SJSA1 (cell line): ENCODE data around the gene MEAK7. TPM values are rescaled to one million over a fixed set of nuclear protein-coding genes. Genes with fewer than 3 reads are reported as not detected.
A peak's percentile ranks its signal among the peaks of the same experiment; 100 is the strongest.

Experiments
- DNase-seq, 2 experiments: peaks; one replicate each; pipeline ENCODE4 v3.0.0-alpha.2; 2015 to 2020; ENCODE audit warnings: low spot score in 2 of 2, low read depth in 1 of 2
- H3K27ac ChIP-seq: fragments of 250-450 bp; sonication (Bioruptor Pico); 2 replicates; pipeline ENCODE4 v1.5.1; 2020; ENCODE audit warnings: mild to moderate bottlenecking, moderate library complexity
- H3K27me3 ChIP-seq: fragments of 250-450 bp; sonication (Bioruptor Pico); replicated peaks from 2 replicates; pipeline ENCODE4 v1.5.1; 2020; ENCODE audit warnings: mild to moderate bottlenecking, moderate library complexity
- H3K36me3 ChIP-seq: fragments of 250-450 bp; sonication (Bioruptor Pico); 2 replicates; pipeline ENCODE4 v1.5.1; 2020; ENCODE audit warnings: mild to moderate bottlenecking
- H3K4me1 ChIP-seq: fragments of 250-450 bp; sonication (Bioruptor Pico); replicated peaks from 2 replicates; pipeline ENCODE4 v1.6.1; 2021; ENCODE audit warnings: mild to moderate bottlenecking
- H3K4me3 ChIP-seq: fragments of 250-450 bp; sonication (Bioruptor Pico); 2 replicates; pipeline ENCODE4 v1.5.1; 2020; ENCODE audit warnings: mild to moderate bottlenecking
- H3K9me3 ChIP-seq: fragments of 250-450 bp; sonication (Bioruptor Pico); replicated peaks from 2 replicates; pipeline ENCODE4 v1.5.1; 2020; ENCODE audit warnings: mild to moderate bottlenecking
- total RNA-seq: library from RNA; depleted of rRNA; stranded (reverse); fragments of >200 nt; shearing (Covaris generic); gene quantifications from 2 replicates; pipeline ENCODE4 v1.2.3, GENCODE V29; 2014

Gene MEAK7
- total RNA-seq, 1 experiment from 2014 or later: 8.2 TPM

- Histone ChIP-seq H3K36me3 (no peaks in the 10 kb centered on the region), H3K9me3 (no peaks in the 10 kb centered on the region), H3K27me3 (no peaks in the 10 kb centered on the region), H3K4me3 (no peak overlapping the region), H3K4me1 (peaks cover 24% of the 10 kb centered on the region), H3K27ac (no peak overlapping the region)
- no peak for DNase-seq
These were observed 37.7 kb upstream of the MEAK7 start for GRCh38 chr16:84541999-84542817.

- no peak overlapping the region for H3K4me3 ChIP-seq
- H3K4me1 ChIP-seq: peaks cover 28% of the 10 kb centered on the region
- H3K27me3 ChIP-seq: no peaks in the 10 kb centered on the region
- no peaks in the 10 kb centered on the region for H3K36me3 ChIP-seq
- no peaks in the 10 kb centered on the region for H3K9me3 ChIP-seq
- no peak for DNase-seq
- no peak overlapping the region for H3K27ac ChIP-seq
These were observed 35.7 kb upstream of the MEAK7 start for GRCh38 chr16:84540194-84540593.

GRCh38 chr16:84538222-84538840 is 33.9 kb upstream of the MEAK7 start:
- no peaks in the 10 kb centered on the region for H3K9me3 ChIP-seq
- H3K4me3 ChIP-seq: no peak overlapping the region
- DNase-seq: no peak
- no peaks in the 10 kb centered on the region for H3K27me3 ChIP-seq
- no peaks in the 10 kb centered on the region for H3K36me3 ChIP-seq
- H3K4me1 ChIP-seq: peaks cover 34% of the 10 kb centered on the region
- H3K27ac ChIP-seq: no peak overlapping the region

- H3K27me3 ChIP-seq: no peaks in the 10 kb centered on the region
- H3K9me3 ChIP-seq: no peaks in the 10 kb centered on the region
These were observed 33.2 kb upstream of the MEAK7 start for GRCh38 chr16:84537491-84538151.

GRCh38 chr16:84535851-84536250 is 31.4 kb upstream of the MEAK7 start:
- Histone ChIP-seq H3K27me3 (no peaks in the 10 kb centered on the region), H3K9me3 (no peaks in the 10 kb centered on the region), H3K27ac (no peak overlapping the region)

More at GRCh38 chr16:84537491-84538151, 33.2 kb upstream of the MEAK7 start:
- Histone ChIP-seq H3K27ac (no peak overlapping the region), H3K4me3 (no peak overlapping the region), H3K36me3 (no peaks in the 10 kb centered on the region), H3K4me1 (peaks cover 41% of the 10 kb centered on the region)
- peak in 1 of 2 experiments; percentile 37 for DNase-seq

GRCh38 chr16:84535408-84535807 is 30.9 kb upstream of the MEAK7 start:
- DNase-seq: no peak
- Histone ChIP-seq H3K27ac (no peak overlapping the region), H3K4me1 (peaks cover 61% of the 10 kb centered on the region)

More at GRCh38 chr16:84535851-84536250, 31.4 kb upstream of the MEAK7 start:
- no peak for DNase-seq
- no peaks in the 10 kb centered on the region for H3K36me3 ChIP-seq
- peaks cover 56% of the 10 kb centered on the region for H3K4me1 ChIP-seq
- H3K4me3 ChIP-seq: no peak overlapping the region

GRCh38 chr16:84534815-84535214 is 30.4 kb upstream of the MEAK7 start:
- H3K36me3 ChIP-seq: no peaks in the 10 kb centered on the region
- no peak for DNase-seq
- H3K27me3 ChIP-seq: no peaks in the 10 kb centered on the region
- no peak overlapping the region for H3K27ac ChIP-seq
- H3K4me3 ChIP-seq: no peak overlapping the region
- H3K9me3 ChIP-seq: peaks cover 3% of the 10 kb centered on the region; the same call in 1 of the 2 replicates
- H3K4me1 ChIP-seq: peaks cover 67% of the 10 kb centered on the region

More at GRCh38 chr16:84535408-84535807, 30.9 kb upstream of the MEAK7 start:
- H3K27me3 ChIP-seq: no peaks in the 10 kb centered on the region
- no peaks in the 10 kb centered on the region for H3K9me3 ChIP-seq
- no peak overlapping the region for H3K4me3 ChIP-seq
- H3K36me3 ChIP-seq: no peaks in the 10 kb centered on the region

GRCh38 chr16:84532855-84533486 is 28.5 kb upstream of the MEAK7 start:
- H3K9me3 ChIP-seq: peaks cover 6% of the 10 kb centered on the region; the same call in 1 of the 2 replicates
- H3K4me3 ChIP-seq: no peak overlapping the region
- no peaks in the 10 kb centered on the region for H3K27me3 ChIP-seq
- H3K27ac ChIP-seq: peak overlapping the region; percentile 63
- DNase-seq: peak in 1 of 2 experiments; percentile 61
- H3K4me1 ChIP-seq: peaks cover 58% of the 10 kb centered on the region
- no peaks in the 10 kb centered on the region for H3K36me3 ChIP-seq

GRCh38 chr16:84532291-84532724 is 27.8 kb upstream of the MEAK7 start:
- H3K4me1 ChIP-seq: peaks cover 51% of the 10 kb centered on the region
- H3K27me3 ChIP-seq: no peaks in the 10 kb centered on the region
- H3K4me3 ChIP-seq: no peak overlapping the region
- H3K27ac ChIP-seq: peak overlapping the region; percentile 64
- no peaks in the 10 kb centered on the region for H3K36me3 ChIP-seq
- H3K9me3 ChIP-seq: peaks cover 6% of the 10 kb centered on the region; the same call in 1 of the 2 replicates
- DNase-seq: peak; percentile 95 to 96

GRCh38 chr16:84531671-84532111 is 27.2 kb upstream of the MEAK7 start:
- Histone ChIP-seq H3K27ac (peak overlapping the region; percentile 64), H3K36me3 (no peaks in the 10 kb centered on the region), H3K4me3 (no peak overlapping the region), H3K27me3 (no peaks in the 10 kb centered on the region), H3K9me3 (peaks cover 6% of the 10 kb centered on the region; the same call in 1 of the 2 replicates), H3K4me1 (peaks cover 46% of the 10 kb centered on the region)
- DNase-seq: no peak

GRCh38 chr16:84530590-84530989 is 26.1 kb upstream of the MEAK7 start:
- no peak overlapping the region for H3K4me3 ChIP-seq
- H3K27me3 ChIP-seq: no peaks in the 10 kb centered on the region
- peaks cover 6% of the 10 kb centered on the region; the same call in 1 of the 2 replicates for H3K9me3 ChIP-seq
- no peaks in the 10 kb centered on the region for H3K36me3 ChIP-seq
- no peak for DNase-seq
- peaks cover 46% of the 10 kb centered on the region for H3K4me1 ChIP-seq
- peak overlapping the region; percentile 64 for H3K27ac ChIP-seq

- H3K4me3 ChIP-seq: no peak overlapping the region
- H3K9me3 ChIP-seq: peaks cover 6% of the 10 kb centered on the region; the same call in 1 of the 2 replicates
- no peaks in the 10 kb centered on the region for H3K36me3 ChIP-seq
- no peaks in the 10 kb centered on the region for H3K27me3 ChIP-seq
- H3K27ac ChIP-seq: no peak overlapping the region
- DNase-seq: no peak
- H3K4me1 ChIP-seq: peaks cover 46% of the 10 kb centered on the region
These were observed 25.1 kb upstream of the MEAK7 start for GRCh38 chr16:84529607-84530006.

GRCh38 chr16:84528322-84528721 is 23.9 kb upstream of the MEAK7 start:
- no peaks in the 10 kb centered on the region for H3K36me3 ChIP-seq
- H3K4me1 ChIP-seq: peaks cover 33% of the 10 kb centered on the region
- no peak overlapping the region for H3K4me3 ChIP-seq
- peaks cover 6% of the 10 kb centered on the region; the same call in 1 of the 2 replicates for H3K9me3 ChIP-seq
- H3K27me3 ChIP-seq: no peaks in the 10 kb centered on the region
- no peak for DNase-seq
- no peak overlapping the region for H3K27ac ChIP-seq
